ENCODE data around the gene EYA2.
"Not testable (repeated sequence)": the region's sequence is repeated elsewhere in the genome, so short reads cannot be mapped to it uniquely, and the experiment has no call there.

The EYA2 gene

DNA sequence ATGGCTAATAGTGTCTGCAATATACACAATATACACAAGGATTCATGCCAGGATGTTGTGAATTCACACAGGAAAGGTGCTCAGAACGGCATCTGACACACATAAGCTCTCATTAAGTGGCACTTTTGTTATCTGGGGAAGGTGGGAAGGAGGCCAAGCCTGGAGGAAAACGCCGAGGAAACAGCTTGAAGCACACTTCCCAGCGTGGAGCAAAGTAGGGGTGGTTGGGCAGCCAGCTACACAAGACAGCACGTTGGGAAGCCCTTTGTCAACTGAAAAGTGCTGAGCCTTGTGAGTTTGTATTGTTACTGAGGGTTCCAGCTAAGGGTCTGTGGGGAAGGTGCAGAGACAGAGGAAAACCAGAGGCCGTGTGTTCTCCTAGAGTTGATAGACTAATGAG lies 280.9 kb downstream of the EYA2 start:
- no peak for DNase-seq (ENCODE audit: low spot score)

DNA sequence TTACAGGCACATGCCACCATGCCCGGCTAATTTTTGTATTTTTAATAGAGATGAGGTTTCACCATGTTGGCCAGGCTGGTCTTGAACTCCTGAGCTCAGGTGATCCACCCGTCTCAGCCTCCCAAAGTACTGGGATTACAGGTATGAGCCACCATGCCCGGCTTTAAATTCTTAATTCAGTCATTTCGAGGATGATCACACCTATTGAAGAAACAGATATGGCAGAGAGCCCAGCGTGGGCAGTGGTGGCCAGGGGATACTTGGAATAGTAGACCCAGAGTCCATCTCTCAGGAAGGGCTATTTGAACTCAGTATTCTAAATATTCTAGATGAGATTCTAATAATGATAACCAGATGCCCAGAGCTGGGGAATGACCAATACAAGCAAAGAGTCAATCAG lies 281.6 kb downstream of the EYA2 start:
- not testable (repeated sequence) for DNase-seq (ENCODE audit: low spot score)

GRCh38 chr20:47178277-47178676 lies 283.6 kb downstream of the EYA2 start:
- DNase-seq (ENCODE audit: low spot score), result no peak

DNA sequence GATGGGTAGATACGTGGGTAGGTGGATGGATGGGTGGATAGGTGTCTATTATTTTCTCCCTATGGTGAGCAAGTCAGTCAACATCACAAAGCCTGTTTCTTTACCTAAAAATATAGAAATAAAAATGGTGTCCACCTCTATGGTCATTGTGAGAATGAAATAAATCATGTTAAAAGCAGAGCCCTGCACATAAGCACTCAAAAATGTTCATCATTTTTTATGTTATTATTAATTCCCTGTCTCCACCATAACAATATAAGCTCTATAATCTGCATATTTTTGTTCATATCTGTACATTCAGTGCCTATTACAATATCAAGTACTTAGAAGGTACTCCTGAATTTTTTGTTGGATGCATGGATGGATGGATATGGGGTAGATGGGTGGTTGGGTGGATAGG lies 284.2 kb downstream of the EYA2 start:
- no peak for DNase-seq (ENCODE audit: low spot score)

DNA sequence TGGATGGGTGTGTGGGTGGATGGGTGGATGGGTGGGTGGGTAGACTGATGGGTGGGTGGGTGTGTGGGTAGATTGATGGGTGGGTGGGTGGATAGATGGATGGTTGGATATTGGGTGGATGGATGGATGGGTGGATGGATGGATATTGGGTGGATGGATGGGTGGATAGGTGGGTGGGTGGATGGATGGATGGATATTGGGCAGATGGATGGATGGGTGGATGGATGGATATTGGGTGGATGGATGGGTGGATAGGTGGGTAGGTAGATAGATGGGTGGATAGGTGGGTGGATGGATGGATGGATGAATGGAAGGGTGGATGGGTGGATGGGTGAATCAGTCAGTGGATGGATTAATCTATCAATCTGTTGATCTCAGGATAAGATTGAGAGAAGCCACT lies 284.6 kb downstream of the EYA2 start:
- no peak for DNase-seq (ENCODE audit: low spot score)

- DNase-seq (ENCODE audit: low spot score), result no peak
Measured at GRCh38 chr20:47181056-47181862, 286.6 kb downstream of the EYA2 start.

DNA sequence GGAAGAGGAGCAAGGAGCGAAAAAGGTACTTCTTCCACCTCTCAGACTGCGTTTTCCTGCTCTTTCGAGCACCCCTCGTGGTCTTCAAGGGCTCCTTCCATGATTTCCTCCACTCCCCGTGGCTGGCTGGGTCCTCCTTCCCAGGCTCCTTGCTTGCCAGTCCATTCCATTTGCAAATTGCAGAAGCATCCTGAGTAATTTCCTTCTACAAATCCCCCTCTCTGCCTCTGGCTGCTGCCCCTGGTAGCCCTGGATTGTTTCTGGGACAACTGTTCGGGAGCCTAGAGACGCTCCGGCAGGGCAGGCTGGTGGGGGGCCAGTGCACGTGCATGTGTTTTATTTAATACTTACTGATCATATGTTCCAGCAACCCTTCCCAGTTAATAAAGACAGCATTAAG lies 288.7 kb downstream of the EYA2 start:
- no peak for DNase-seq (ENCODE audit: low spot score)

GRCh38 chr20:47187450-47188195 lies 293.0 kb downstream of the EYA2 start:
- no peak for DNase-seq (ENCODE audit: low spot score)

DNA sequence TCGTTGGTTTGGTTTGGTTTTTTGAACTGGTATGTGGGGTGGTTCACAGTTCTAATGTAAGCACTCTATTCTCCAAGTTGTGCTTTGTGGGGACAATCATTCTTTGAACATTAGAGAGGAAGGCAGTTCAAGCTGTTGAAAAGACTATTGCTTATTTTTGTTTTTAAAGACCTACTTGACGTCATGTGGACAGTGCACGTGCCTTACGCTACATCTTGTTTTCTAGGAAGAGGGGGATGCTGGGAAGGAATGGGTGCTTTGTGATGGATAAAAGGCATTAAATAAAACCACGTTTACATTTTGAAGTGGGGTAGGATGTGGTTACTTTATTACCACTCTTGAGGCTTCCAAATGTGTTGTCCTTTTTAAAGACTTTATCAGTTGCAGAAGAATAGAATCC lies 293.9 kb downstream of the EYA2 start:
- no peak for DNase-seq (ENCODE audit: low spot score)

- DNase-seq (ENCODE audit: low spot score), result no peak
Measured at GRCh38 chr20:47189060-47189459, 294.4 kb downstream of the EYA2 start.

GRCh38 chr20:47191074-47191673 lies 296.5 kb downstream of the EYA2 start:
- no peak for DNase-seq (ENCODE audit: low spot score)

DNA sequence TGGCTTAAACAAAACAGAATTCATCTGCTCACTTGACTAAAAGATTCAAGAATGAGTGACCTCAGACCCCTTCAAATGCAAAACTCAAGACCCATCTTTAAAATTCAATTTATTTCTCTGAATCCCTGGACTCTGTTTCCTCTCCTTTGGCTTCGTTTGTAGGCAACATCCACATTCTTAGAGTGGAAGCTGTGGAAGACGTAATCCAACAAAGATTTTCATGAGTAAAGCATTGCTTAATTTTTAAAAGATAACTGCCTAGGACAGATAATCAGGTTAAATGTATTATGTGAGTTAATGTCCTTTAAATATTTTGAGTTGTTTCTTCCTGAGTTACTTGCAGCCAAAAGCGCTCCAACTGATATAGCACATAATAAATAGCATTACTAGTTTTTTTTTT lies 297.3 kb downstream of the EYA2 start:
- DNase-seq (ENCODE audit: low spot score), result no peak

- DNase-seq (ENCODE audit: low spot score), result no peak
Measured at GRCh38 chr20:47195573-47195972, 300.9 kb downstream of the EYA2 start.

GRCh38 chr20:47196091-47197081 lies 301.7 kb downstream of the EYA2 start:
- DNase-seq (ENCODE audit: low spot score), result peak; percentile 73

GRCh38 chr20:47198254-47198671 lies 303.6 kb downstream of the EYA2 start:
- no peak for DNase-seq (ENCODE audit: low spot score)

DNA sequence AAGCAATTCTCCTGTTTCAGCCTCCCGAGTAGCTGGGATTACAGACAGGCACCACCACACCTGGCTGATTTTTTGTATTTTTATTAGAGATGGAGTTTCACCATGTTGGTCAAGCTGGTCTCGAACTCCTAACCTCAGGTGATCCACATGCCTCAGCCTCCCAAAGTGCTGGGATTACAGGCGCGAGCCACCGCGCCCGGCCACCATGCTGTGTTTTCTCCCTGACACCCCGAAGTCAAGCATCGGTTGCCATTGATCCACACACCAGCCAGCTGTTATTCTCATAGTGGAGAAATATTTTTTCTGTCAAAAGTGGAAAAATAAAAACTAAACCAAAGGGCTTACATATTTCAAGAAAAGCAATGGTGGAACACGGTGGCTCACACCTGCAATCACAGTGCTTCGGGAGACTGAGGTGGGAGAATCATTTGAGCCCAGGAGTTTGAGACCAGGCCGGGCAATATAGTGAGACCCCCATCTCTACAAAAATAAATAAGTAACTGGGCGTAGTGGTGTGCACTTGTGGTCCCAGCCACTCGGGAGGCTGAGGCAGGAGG lies 304.4 kb downstream of the EYA2 start:
- DNase-seq (ENCODE audit: low spot score), result no peak

DNA sequence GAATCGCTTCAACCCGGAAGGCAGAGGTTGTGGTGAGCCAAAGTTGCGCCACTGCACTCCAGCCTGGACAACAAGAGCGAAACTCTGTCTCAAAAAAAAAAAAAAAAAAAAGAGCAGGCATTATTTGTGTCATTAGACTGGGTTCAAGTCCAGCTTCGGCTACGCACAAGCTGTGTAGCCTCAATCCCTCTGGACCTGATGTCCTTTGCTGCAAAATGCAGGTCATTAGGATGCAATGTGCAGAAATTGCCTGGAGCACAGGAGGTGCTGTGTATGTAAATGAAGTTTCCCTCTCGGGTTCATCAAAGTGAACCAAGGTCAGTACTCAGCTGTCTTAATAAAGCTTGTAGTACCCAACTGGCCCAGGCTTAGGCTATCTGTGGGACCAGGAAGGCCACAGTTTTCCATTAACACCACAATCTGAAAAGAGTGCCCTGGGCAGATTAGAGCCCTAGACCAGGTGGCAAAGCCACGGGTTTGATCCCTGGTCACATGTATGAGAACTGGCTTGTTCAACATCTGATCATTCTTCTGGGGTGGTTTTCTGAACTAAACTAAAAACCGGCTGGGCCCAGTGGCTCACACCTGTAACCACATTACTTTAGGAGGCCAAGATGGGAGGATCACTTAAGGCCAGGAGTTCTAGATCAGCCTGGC lies 306.6 kb downstream of the EYA2 start:
- DNase-seq (ENCODE audit: low spot score), result no peak

DNA sequence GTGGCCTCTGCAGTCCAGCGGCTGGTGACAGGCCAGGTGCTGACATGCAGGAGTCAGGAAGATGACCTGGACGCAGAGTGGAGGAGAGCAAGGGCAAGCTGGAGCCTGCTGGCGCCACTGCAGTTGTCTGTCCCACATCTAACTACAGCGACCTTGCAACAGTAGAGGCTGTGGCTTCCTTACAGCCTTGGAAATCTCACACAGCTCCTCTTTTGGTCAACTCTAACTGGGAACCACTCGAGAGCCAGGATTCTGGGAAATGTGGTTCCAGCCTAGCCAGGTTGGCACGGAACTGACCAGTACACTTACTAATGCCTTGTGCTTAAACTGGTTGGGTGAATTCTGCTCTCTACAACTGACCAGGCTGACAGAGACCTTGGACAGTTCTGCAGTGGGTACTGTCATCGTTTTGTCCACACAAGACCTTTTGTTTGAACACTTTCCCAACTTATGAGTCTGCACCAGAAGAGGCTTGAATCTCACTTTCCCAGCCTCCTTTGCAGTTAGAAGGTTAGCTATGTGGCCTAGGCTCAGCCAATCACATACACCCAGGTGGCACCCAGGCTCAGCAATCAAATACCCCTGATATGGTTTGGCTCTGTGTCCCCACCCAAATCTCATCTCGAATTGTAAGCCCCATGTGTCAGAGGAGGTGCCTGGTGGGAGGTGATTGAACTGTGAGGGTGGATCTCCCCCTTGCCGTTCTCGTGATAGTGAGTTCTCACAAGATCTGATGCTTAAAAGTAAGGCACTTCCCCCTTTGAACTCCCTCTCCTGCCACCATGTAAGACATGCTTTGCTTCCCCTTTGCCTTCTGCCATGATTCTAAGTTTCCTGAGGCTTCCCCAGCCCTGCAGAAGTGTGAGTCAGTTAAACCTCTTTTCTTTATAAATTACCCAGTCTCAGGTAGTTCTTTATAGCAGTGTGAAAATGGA lies 308.4 kb downstream of the EYA2 start:
- DNase-seq (ENCODE audit: low spot score), result no peak

DNA sequence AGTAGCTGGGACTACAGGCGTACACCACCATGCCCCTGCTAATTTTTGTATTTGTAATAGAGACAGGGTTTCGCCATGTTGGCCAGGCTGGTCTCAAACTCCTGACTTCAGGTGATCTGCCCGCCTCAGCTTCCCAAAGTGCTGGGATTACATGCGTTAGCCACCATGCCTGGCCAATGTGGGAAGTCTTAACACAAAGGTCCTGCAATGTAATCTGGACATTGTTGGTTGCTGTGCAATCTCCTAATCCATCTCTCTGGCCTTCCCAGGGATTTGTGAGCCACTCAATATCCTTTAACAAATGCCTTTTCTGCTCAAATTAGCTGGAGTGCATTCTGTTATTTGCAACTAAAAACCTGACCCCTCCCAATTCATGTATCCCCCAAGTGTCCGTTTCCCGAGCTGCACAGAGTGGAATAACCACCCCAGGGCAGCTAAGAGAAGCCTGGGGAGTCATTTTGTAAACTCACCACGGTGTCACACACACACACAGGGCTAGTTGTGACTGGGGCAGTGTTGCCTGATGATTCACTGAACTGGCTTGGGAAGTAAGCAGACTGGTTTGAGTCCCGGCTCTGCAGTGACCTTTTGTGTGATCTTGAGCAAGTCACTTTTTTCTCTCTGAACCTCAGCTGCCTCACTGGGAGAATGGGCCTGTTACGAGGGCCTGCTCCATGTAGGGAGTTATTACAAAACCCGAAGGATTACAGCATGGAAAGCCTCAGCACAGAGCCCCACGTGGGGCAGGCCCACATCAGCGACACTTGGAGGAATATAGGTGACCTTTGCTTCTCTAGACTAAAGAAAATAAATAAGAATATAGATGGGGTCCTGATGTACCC lies 309.6 kb downstream of the EYA2 start:
- DNase-seq (ENCODE audit: low spot score), result no peak
